GM19463 (cell line): ENCODE measurements around the gene SSH3.

Experiments used
- ATAC-seq: cut with Tn5 transposase; IDR thresholded peaks from one replicate; pipeline ENCODE4 v1.9.1; 2021; ENCODE audit warnings: mild to moderate bottlenecking, moderate library complexity; ENCODE audit not compliant: unreplicated experiment

The SSH3 gene

GRCh38 chr11:67290801-67291200 lies 12.5 kb upstream of the SSH3 start:
- no peak for ATAC-seq

GRCh38 chr11:67291481-67292381 lies 11.6 kb upstream of the SSH3 start:
- ATAC-seq, result no peak

GRCh38 chr11:67292671-67293070 lies 10.7 kb upstream of the SSH3 start:
- ATAC-seq, result no peak

GRCh38 chr11:67293090-67293489 lies 10.2 kb upstream of the SSH3 start:
- no peak for ATAC-seq

- ATAC-seq, result no peak
These were observed 7.5 kb upstream of the SSH3 start for GRCh38 chr11:67295846-67296245.

- no peak for ATAC-seq
These were observed 4.5 kb upstream of the SSH3 start for GRCh38 chr11:67298786-67299185.

GRCh38 chr11:67299471-67300191 lies 3.7 kb upstream of the SSH3 start:
- no peak for ATAC-seq

GRCh38 chr11:67300256-67300755 lies 3.0 kb upstream of the SSH3 start:
- ATAC-seq, result no peak

GRCh38 chr11:67300756-67301312 lies 2.5 kb upstream of the SSH3 start:
- ATAC-seq, result no peak

- ATAC-seq, result no peak
These were observed 1.9 kb upstream of the SSH3 start for GRCh38 chr11:67301313-67301921.

- no peak for ATAC-seq
These were observed 1.3 kb upstream of the SSH3 start for GRCh38 chr11:67301951-67302516.

GRCh38 chr11:67302571-67303131 lies 679 bp upstream of the SSH3 start:
- ATAC-seq, result no peak

- ATAC-seq, result no peak
These were observed 593 bp downstream of the SSH3 start for GRCh38 chr11:67303835-67304411.

- ATAC-seq, result no peak
These were observed 1.3 kb downstream of the SSH3 start for GRCh38 chr11:67304511-67305113.

GRCh38 chr11:67306769-67307544 lies 3.6 kb downstream of the SSH3 start:
- no peak for ATAC-seq

- ATAC-seq, result no peak
These were observed 4.2 kb downstream of the SSH3 start for GRCh38 chr11:67307545-67308001.

GRCh38 chr11:67308031-67308866 lies 4.9 kb downstream of the SSH3 start:
- no peak for ATAC-seq

- no peak for ATAC-seq
These were observed 5.8 kb downstream of the SSH3 start for GRCh38 chr11:67309166-67309565.
